ENCODE results near the gene RHOF.
A peak's percentile ranks its signal among the peaks of the same experiment; 100 is the strongest.
"Not testable (repeated sequence)": the region's sequence is repeated elsewhere in the genome, so short reads cannot be mapped to it uniquely, and the experiment has no call there.

Gene RHOF

GRCh38 chr12:121775501-121775900 is 18.0 kb downstream of the RHOF start:
- no peak for DNase-seq (ENCODE audit: low read depth in 2 of 2)

- DNase-seq (ENCODE audit: low read depth in 2 of 2): no peak
Measured at GRCh38 chr12:121774968-121775474, 18.5 kb downstream of the RHOF start.

- no peak for DNase-seq (ENCODE audit: low read depth in 2 of 2)
Measured at GRCh38 chr12:121773011-121773777, 20.3 kb downstream of the RHOF start.

GRCh38 chr12:121770813-121771625 is 22.5 kb downstream of the RHOF start:
- DNase-seq (ENCODE audit: low read depth in 2 of 2): no peak

- no peak for DNase-seq (ENCODE audit: low read depth in 2 of 2)
Measured at GRCh38 chr12:121770388-121770787, 23.1 kb downstream of the RHOF start.

GRCh38 chr12:121769831-121770301 is 23.6 kb downstream of the RHOF start:
- DNase-seq (ENCODE audit: low read depth in 2 of 2): no peak

GRCh38 chr12:121769297-121769830 is 24.1 kb downstream of the RHOF start:
- no peak for DNase-seq (ENCODE audit: low read depth in 2 of 2)

- no peak for DNase-seq (ENCODE audit: low read depth in 2 of 2)
Measured at GRCh38 chr12:121767525-121768016, 25.9 kb downstream of the RHOF start.

- DNase-seq (ENCODE audit: low read depth in 2 of 2): no peak
Measured at GRCh38 chr12:121766290-121767039, 27.0 kb downstream of the RHOF start.

GRCh38 chr12:121765573-121765972 is 27.9 kb downstream of the RHOF start:
- DNase-seq (ENCODE audit: low read depth in 2 of 2): peak; percentile 83

- DNase-seq (ENCODE audit: low read depth in 2 of 2): no peak
Measured at GRCh38 chr12:121764808-121765207, 28.7 kb downstream of the RHOF start.

- DNase-seq (ENCODE audit: low read depth in 2 of 2): no peak
Measured at GRCh38 chr12:121762269-121762668, 31.2 kb downstream of the RHOF start.

GRCh38 chr12:121758536-121758935 is 35.0 kb downstream of the RHOF start:
- DNase-seq (ENCODE audit: low read depth in 2 of 2): not testable (repeated sequence)

GRCh38 chr12:121755591-121755990 is 37.9 kb downstream of the RHOF start:
- DNase-seq (ENCODE audit: low read depth in 2 of 2): no peak

GRCh38 chr12:121754836-121755235 is 38.7 kb downstream of the RHOF start:
- DNase-seq (ENCODE audit: low read depth in 2 of 2): no peak

- no peak for DNase-seq (ENCODE audit: low read depth in 2 of 2)
Measured at GRCh38 chr12:121753844-121754264, 39.6 kb downstream of the RHOF start.

- no peak for DNase-seq (ENCODE audit: low read depth in 2 of 2)
Measured at GRCh38 chr12:121751749-121752351, 41.6 kb downstream of the RHOF start.

- no peak for DNase-seq (ENCODE audit: low read depth in 2 of 2)
Measured at GRCh38 chr12:121751034-121751433, 42.5 kb downstream of the RHOF start.

GRCh38 chr12:121750507-121750955 is 43.0 kb downstream of the RHOF start:
- no peak for DNase-seq (ENCODE audit: low read depth in 2 of 2)

GRCh38 chr12:121749267-121749666 is 44.2 kb downstream of the RHOF start:
- DNase-seq (ENCODE audit: low read depth in 2 of 2): no peak

Measured in fibroblast of skin of left quadriceps (primary cell).